ENCODE results near the gene HOXA7.
A peak's percentile ranks its signal among the peaks of the same experiment; 100 is the strongest.

DNA sequence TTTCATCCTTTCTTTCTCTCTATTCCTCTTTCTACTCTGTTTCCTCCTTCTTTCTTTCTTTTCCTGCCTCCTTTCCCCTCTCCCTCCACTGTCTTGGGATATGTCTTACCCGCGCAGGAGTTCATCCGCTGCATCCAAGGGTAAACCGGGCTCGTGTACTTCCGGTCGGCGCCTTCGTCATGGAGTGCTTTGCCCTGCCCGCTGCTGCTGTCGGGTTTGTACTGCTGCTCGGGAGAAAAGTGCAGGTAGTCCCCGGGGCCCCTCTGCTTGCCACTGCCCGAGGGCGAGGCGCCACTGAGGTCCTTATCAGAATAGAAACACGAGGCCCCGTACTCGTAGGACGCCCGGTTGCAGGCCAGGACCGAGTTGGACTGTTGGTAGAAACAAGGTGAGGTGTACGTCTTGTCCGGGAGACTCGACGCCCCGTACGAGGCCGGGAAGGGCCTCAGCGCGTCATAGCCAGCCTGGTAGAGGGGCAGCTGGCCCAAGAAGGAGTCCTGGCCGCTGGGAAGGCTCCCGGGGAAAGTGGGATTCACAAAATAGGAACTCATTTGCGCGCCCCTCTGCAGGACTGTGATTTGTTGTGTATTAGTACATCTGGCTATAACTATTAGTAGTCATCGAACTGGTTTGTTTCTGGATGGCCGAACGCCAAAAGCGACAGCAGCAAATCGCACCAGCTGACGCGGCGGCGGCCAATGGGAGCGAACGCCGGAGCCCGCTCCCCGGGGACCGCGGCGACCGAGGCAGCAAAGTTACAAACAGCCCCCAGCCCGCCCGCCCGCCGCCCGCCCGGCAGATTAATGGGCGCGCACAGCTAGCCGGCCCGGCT is 9.1 kb downstream of the HOXA7 start, which contains the start of gene HOXA6:
- peak; percentile 29 for TF ChIP-seq POLR2A (IDR thresholded peaks at IDR 0.05)
- TF ChIP-seq, protein P1, sequence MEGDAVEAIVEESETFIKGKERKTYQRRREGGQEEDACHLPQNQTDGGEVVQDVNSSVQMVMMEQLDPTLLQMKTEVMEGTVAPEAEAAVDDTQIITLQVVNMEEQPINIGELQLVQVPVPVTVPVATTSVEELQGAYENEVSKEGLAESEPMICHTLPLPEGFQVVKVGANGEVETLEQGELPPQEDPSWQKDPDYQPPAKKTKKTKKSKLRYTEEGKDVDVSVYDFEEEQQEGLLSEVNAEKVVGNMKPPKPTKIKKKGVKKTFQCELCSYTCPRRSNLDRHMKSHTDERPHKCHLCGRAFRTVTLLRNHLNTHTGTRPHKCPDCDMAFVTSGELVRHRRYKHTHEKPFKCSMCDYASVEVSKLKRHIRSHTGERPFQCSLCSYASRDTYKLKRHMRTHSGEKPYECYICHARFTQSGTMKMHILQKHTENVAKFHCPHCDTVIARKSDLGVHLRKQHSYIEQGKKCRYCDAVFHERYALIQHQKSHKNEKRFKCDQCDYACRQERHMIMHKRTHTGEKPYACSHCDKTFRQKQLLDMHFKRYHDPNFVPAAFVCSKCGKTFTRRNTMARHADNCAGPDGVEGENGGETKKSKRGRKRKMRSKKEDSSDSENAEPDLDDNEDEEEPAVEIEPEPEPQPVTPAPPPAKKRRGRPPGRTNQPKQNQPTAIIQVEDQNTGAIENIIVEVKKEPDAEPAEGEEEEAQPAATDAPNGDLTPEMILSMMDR (IDR thresholded peaks at IDR 0.05) = no peak
